DMS114 treated with DMSO at 0.1 percent for 48 hours (cell line): ENCODE results near the gene RAPGEF3.

Experiments
- DNase-seq: peaks from one replicate; lab custom pipeline; 2025; ENCODE audit not compliant: unreplicated experiment; lab: John Stamatoyannopoulos, UW

RAPGEF3 gene, protein sequence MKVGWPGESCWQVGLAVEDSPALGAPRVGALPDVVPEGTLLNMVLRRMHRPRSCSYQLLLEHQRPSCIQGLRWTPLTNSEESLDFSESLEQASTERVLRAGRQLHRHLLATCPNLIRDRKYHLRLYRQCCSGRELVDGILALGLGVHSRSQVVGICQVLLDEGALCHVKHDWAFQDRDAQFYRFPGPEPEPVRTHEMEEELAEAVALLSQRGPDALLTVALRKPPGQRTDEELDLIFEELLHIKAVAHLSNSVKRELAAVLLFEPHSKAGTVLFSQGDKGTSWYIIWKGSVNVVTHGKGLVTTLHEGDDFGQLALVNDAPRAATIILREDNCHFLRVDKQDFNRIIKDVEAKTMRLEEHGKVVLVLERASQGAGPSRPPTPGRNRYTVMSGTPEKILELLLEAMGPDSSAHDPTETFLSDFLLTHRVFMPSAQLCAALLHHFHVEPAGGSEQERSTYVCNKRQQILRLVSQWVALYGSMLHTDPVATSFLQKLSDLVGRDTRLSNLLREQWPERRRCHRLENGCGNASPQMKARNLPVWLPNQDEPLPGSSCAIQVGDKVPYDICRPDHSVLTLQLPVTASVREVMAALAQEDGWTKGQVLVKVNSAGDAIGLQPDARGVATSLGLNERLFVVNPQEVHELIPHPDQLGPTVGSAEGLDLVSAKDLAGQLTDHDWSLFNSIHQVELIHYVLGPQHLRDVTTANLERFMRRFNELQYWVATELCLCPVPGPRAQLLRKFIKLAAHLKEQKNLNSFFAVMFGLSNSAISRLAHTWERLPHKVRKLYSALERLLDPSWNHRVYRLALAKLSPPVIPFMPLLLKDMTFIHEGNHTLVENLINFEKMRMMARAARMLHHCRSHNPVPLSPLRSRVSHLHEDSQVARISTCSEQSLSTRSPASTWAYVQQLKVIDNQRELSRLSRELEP

DNA sequence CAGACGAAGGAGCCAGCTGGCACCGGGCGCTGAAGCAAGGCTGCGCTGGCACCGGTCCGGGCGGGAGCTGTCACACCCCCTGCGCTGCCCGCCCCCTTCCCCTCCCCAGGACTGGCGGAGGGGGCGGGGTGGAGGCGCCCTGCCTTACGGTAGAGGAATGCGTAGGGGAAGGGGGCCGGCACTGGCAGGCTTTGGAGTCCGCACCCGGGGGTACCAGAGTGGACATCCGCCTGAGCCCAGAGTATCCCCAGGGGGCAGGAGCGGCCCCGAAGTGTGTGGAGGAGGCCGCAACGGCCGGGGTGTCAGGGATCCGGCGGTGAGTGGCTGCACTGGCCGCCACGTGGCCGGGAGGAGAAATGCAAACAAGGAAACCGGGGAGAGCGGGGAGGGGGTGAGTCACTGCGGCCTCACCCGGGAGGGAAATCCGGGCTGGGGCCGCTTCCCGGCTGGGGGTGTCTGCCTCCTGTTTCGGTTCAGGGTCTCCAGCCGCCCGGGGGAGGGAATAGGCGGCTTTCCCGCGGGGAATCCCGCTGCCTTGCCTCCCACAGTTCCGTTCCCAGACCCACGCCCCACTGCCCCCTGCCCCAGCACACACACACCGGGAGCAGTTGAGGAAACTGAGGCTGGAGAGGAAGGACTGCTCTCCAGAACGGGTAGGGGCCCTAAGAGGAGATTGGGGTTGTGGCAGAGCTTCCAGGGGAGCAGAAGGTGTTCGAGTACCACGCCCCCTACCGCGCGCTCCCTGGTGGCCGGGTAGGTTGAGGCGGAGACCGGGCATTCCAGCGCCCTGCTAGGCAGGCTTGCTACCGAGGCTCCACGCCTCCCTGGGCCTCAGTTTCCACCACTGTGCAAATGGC lies at the start of gene RAPGEF3:
RAPGEF3 (minus strand) TSS at position 47 of the 857 bp plus-strand sequence. CDS start 324 bp downstream, outside the sequence.
- peak; percentile 58 for DNase-seq

- DNase-seq = no peak
Measured at GRCh38 chr12:47808050-47808449, 49.4 kb upstream of the RAPGEF3 start.

- DNase-seq = no peak
Measured at GRCh38 chr12:47807338-47807737, 48.7 kb upstream of the RAPGEF3 start.

GRCh38 chr12:47805417-47805816 lies 46.7 kb upstream of the RAPGEF3 start:
- no peak for DNase-seq

- DNase-seq = no peak
Measured at GRCh38 chr12:47804171-47804570, 45.5 kb upstream of the RAPGEF3 start.

DNA sequence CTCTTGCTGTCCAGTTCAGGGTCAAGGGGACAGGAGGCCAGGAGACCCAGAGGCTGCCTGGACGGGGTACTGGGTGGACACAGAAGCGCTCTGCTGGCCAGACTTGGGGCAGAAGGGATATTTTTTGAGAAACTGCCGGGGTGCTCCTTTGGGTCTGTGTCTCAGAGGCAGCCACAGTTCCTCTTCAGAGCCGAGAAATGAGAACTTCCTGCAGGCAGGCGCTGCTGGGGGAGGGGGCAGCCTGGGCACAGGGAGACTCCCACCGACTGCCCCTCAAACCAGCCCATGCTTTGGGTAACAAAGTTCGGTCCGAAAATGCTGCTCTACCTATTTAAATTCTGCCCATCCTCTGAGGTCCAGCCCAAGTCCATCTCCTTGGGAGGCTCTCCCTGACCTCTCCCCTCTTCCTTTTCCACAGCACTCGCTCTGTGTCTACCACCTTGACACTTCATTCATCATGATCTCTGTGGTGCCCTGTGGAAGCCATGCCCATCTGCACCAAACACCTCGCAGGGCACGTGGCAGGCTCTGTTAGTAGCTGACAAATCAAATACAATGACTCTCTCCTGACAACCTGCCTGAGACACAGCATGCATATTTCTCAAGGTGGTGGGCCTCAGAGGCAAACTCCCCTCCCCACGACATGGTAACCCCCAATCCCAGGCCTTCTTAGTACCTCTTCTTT lies 44.7 kb upstream of the RAPGEF3 start:
- DNase-seq = no peak

GRCh38 chr12:47802312-47802711 lies 43.6 kb upstream of the RAPGEF3 start:
- DNase-seq = no peak

DNA sequence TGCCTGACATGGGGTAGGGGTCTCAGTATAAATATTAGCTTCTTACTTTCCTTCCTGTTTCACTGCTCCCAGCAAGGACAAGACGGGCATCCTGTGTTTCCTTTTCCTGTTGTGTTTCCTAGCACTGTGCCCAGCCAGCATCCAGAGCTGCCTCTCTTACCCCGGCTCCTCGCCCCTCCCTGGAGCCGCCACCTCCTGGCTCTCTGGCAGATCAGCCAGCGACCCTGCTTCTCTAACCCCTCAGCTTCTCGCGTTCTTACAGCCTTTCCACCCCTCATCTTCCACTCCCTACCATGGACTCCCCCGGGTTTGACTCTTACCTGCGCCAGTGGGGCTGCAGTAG lies 43.2 kb upstream of the RAPGEF3 start:
- no peak for DNase-seq

- DNase-seq = no peak
Measured at GRCh38 chr12:47801170-47801903, 42.7 kb upstream of the RAPGEF3 start.

DNA sequence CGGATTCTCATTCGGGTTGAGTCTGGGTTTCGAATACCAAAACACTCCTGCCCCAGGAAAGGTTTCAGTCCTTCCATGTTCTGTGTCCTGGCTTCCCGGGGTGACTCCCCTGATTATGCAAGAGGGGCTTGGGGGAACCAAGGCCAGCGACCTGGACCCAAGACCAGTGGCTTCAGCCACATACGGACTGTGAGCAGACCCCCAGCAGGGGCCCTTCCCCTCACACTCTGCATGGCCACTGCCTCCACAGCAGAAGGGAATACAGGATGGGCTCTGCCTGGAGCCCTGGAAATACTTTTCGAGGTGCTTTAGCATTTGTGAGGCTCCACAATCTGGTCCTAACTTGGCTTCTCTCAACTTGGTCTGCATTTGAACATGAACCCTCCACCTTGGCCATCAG lies 41.9 kb upstream of the RAPGEF3 start:
- DNase-seq = no peak

DNA sequence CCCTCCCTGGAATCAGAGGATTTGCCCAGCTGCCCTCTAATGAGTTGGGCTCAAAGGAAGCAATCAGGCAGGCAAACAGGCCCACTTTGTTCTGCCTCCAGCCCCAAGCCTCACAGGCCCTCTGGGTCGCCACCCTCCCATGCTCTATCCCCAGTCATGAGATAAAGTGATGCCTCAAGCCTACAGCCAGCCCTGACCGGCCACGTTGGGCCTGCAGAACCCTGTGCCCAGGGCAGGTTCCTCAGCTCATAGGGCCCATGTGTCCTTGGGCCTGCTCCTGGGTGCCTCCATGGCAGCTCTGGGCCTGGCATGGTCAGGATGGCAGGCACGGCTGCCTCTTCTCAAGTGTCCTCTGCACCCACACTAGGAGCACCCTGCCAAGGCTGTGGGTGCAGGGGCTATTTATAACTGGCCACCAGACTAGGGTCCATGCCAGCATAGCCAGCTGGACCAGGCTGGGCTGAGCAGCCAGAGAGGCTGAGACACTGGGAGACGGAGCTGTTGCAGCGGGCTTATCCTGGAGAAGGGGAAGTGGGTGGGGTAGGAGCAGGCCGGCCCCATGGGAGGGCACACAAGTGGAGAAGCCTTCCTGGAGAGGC lies 40.8 kb upstream of the RAPGEF3 start:
- DNase-seq = no peak

- DNase-seq = no peak
Measured at GRCh38 chr12:47798382-47798948, 39.8 kb upstream of the RAPGEF3 start.

DNA sequence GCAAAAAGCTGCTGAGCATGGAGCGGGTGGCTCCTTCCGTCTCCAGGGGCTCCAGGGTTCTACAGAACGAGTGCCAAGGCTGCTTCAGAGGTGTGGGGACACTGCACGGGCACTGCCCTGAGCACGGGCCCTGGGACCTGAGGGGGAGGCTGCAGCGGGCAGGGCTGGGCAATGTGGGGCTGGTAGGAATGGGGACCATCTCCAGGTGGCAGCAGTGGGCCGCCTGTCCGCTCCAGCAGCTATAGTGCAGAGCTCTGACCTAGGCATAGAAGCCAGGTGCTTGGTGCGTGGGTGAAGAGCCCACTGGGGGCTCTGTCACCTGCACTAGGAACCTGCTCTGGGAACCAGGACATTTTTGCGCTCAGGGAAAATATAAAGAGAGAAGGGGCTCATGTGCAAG lies 38.8 kb upstream of the RAPGEF3 start:
- no peak for DNase-seq

DNA sequence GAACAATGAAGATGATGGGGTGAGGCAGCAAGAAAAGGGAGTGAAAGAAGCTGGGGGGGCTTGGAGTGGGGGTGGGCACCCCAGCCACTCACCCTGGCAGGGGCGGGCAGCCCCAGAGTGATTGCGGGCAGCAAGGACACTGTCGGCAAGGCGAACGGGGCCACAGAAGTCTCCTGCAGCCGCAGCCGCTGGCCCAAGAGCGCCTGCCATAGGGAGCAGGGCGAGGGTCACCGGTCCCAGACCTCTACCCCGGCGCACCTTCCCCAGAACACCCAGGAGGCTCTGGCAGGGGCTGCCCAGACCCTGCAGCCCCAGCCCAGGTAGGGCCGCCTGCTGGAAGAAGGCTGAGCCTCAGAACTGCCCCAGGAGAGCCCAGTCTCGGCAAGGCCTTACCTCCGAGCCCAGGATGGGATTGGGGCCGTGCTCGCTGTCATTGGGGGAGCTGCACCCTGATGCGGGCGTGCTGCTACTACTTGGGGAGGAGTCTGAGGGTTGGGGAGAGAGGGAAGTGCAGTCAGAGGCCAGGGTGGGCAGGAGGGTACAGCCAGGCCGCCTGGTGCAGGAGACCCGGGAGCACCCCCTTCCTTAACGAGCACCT lies 37.2 kb upstream of the RAPGEF3 start:
- DNase-seq = no peak

DNA sequence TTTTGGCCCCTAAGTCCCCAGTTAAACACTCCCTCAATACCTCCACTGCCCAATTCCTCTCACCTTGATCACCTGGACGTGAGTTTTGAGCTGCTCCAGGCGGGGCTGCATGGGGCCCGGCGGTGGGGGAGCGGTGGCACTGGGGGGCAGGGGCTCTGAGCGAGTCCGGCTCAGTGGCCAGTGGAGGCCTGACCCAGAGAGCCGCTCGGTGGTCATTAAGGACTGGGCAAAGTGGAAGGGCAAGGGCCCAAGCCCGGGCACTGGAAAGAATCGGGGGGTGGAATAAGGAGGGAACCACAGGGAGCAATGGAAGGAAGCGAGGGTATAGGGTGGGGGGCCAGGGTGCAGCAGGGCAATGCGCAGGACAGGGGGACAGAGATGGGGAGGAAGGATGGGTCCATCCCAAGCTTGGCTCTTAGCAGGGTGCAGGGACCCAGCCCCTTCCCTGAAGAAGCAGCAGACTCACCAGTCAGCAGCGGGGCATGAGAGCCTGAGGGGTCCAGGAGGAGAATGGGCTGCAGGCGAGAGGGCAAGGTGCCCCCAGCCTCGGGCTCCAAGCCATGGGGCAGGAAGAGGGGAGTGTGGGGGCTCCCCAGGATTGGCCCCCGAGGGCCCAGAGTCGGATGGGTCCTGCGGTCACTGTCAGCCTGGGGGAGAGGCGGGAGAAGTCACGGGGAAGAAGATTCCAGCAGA lies 36.6 kb upstream of the RAPGEF3 start:
- no peak for DNase-seq

DNA sequence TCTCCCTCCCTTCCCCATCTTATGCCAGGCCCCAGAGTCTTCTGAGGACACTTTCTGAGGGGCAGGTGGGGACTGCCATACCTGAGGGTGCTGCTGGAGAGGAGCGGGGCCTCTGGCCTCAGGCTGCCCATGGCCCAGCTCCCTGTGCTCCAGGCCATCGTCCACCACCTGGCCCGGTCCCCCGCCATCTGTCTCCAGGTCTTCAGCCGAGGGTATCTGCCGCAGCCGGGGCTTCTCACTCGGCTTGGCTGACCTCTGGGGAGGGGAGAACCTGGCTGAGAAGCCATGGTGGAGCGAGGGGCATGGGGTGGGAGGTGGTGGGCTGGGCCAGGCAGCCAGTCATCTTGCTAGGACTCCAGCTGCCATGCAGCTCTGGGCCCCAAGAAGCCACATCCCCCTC lies 36.0 kb upstream of the RAPGEF3 start:
- DNase-seq = no peak

DNA sequence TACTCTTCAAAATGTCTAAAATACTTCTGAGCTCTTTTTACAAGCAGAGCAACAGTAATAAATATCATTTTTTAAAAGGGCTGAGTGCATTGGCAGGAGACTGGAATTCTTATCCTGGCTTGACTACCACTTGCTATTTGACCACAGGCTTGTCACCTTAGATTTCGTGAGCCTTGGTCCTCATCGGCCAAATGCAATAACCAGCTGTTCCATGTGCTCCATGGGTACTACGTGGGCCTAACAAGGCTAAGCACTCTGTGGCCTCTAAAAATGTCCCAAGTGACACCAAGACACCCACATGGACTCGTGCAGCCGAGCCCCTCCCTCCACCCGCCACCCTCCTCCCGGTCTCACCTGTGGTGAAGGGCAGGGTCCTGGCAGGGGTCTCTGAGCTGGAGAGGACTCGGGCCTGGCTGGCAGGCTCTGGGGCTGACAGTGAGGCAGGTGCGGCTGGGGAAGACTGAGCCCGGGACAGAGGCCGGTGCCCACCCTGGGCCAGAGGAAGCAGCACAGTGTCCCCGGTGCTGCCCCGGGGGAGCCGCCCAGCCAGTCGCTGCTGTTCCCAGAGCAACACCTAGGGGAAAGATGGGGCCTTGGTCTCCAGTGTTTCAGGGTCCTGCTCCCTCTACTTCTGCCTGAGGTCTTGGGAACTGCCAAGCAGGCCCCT lies 34.5 kb upstream of the RAPGEF3 start:
- no peak for DNase-seq

DNA sequence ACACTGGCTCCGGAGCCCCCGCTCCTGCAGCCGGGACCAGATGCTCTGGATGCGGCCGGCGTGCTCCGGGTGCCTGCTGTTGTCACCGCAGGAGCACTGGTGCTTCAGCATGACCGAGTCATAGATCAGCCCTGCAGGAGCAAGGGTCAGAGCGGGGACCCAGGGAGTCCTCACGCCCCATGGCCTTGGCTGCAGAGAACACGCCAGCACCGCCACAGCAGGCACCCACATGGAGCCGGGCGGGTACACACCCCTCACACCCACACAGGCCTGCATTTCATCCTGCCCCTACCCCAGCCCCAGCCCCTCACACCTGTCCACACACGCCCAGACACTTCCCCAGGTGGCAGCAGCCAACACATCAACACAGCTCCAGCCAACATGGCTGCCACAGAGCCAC lies 33.2 kb upstream of the RAPGEF3 start:
- DNase-seq = no peak
